ENCODE results near the gene AK8. TPM values are rescaled to one million over a fixed set of nuclear protein-coding genes. Genes with fewer than 3 reads are reported as not detected.

AK8 gene
- total RNA-seq, 6 experiments from 2014 or later: 0.12 TPM; not detected in 4

DNA sequence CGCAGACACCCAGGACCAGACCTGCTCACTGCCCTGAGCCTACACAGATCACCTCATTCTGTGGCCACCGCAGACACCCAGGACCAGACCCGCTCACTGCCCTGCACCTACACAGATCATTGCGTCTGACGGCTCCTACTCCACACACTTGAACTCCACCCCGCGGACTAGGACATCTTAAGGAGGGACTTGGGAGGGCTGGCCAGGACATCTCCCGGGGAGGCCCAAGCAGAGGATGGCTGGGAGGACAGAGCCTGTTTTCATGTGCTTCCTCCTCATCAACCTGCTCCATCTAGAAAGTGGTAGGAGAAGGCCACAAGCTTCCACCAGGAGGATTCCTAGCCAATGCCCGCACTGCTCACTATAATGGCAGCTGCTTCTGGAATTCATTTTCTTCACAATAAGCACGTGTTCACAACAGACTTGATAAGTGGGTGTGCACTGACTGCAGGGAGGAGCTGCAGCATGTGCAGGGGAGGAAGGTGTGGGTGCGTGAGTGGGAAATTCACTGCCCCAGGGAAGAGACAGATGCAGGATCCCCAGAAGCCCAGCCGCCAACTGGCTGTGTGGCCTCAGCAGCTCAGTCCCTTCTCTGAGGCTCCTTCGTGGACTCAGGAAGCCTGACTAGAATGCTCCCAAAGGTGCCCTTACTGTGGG lies 64.8 kb downstream of the AK8 start:
- H3K27me3 ChIP-seq: no peaks in the 10 kb centered on the region
- DNase-seq (peak in 1 of 3 donors; percentile 33), ATAC-seq (no peak)
- H3K9me3 ChIP-seq: no peaks in the 10 kb centered on the region
- no peaks in the 10 kb centered on the region for H3K36me3 ChIP-seq
- no peaks in the 10 kb centered on the region for H3K4me1 ChIP-seq
- 78% methylated on average over 3 of the region's 13 CpGs for WGBS (ENCODE audit: insufficient coverage, low coverage, low lambda C conversion rate, missing lambda C conversion rate)
- no peak overlapping the region for H3K4me3 ChIP-seq
- TF ChIP-seq POLR2A (IDR thresholded peaks at IDR 0.05): no peak
- TF ChIP-seq, protein P1, sequence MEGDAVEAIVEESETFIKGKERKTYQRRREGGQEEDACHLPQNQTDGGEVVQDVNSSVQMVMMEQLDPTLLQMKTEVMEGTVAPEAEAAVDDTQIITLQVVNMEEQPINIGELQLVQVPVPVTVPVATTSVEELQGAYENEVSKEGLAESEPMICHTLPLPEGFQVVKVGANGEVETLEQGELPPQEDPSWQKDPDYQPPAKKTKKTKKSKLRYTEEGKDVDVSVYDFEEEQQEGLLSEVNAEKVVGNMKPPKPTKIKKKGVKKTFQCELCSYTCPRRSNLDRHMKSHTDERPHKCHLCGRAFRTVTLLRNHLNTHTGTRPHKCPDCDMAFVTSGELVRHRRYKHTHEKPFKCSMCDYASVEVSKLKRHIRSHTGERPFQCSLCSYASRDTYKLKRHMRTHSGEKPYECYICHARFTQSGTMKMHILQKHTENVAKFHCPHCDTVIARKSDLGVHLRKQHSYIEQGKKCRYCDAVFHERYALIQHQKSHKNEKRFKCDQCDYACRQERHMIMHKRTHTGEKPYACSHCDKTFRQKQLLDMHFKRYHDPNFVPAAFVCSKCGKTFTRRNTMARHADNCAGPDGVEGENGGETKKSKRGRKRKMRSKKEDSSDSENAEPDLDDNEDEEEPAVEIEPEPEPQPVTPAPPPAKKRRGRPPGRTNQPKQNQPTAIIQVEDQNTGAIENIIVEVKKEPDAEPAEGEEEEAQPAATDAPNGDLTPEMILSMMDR (IDR thresholded peaks at IDR 0.05): no peak
- no peak overlapping the region for H3K27ac ChIP-seq
- intact Hi-C loops (cut with DNase I): no loop called here

DNA sequence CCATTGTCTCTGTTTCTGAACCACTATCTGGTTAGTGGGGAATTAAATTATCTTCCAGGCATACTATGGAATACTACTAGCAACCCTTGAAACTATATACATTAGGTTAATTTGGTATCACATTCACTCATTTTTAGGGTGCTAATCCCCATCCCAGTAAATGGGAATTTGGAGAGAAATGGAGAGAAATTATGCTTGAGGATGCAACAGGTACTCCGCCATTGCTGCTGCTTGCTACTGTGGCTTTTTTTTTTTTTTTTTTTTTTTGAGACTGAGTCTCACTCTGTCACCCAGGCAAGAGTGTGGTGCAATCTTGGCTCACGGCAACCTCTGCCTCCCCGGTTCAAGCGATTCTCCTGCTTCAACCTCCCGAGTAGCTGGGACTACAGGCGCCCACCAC lies 66.1 kb downstream of the AK8 start:
- H3K27ac ChIP-seq: no peak overlapping the region
- H3K27me3 ChIP-seq: no peaks in the 10 kb centered on the region
- intact Hi-C loops (cut with DNase I): no loop called here
- H3K4me1 ChIP-seq: no peaks in the 10 kb centered on the region
- ATAC-seq (no peak), DNase-seq (no peak)
- TF ChIP-seq, protein P1 (IDR thresholded peaks at IDR 0.05): no peak
- no peak for TF ChIP-seq POLR2A (IDR thresholded peaks at IDR 0.05)
- no peaks in the 10 kb centered on the region for H3K36me3 ChIP-seq
- no peak overlapping the region for H3K4me3 ChIP-seq
- WGBS (ENCODE audit: insufficient coverage, low coverage, low lambda C conversion rate, missing lambda C conversion rate): 63% methylated on average over 4 of the region's 6 CpGs
- no peaks in the 10 kb centered on the region for H3K9me3 ChIP-seq

GRCh38 chr9:132810314-132810713 lies 67.8 kb downstream of the AK8 start:
- no peak overlapping the region for H3K27ac ChIP-seq
- no peaks in the 10 kb centered on the region for H3K9me3 ChIP-seq
- H3K36me3 ChIP-seq: no peaks in the 10 kb centered on the region
- H3K4me1 ChIP-seq: no peaks in the 10 kb centered on the region
- H3K27me3 ChIP-seq: no peaks in the 10 kb centered on the region
- H3K4me3 ChIP-seq: no peak overlapping the region
- WGBS (ENCODE audit: insufficient coverage, low coverage, low lambda C conversion rate, missing lambda C conversion rate): 51% methylated on average over 11 of the region's 11 CpGs
- DNase-seq (no peak), ATAC-seq (no peak)
- no peak for TF ChIP-seq POLR2A (IDR thresholded peaks at IDR 0.05)
- TF ChIP-seq, protein P1 (IDR thresholded peaks at IDR 0.05): no peak
- intact Hi-C loops (cut with DNase I): no loop called here

- no peaks in the 10 kb centered on the region for H3K4me1 ChIP-seq
- DNase-seq: peak in 1 of 3 donors; percentile 13
- TF ChIP-seq, protein P1 (IDR thresholded peaks at IDR 0.05): no peak
- no peak for TF ChIP-seq POLR2A (IDR thresholded peaks at IDR 0.05)
- no peaks in the 10 kb centered on the region for H3K9me3 ChIP-seq
- intact Hi-C loops (cut with DNase I): no loop called here
- WGBS (ENCODE audit: insufficient coverage, low coverage, low lambda C conversion rate, missing lambda C conversion rate): 51% methylated on average over 8 of the region's 11 CpGs
- H3K27ac ChIP-seq: no peak overlapping the region
- no peak for ATAC-seq
- H3K27me3 ChIP-seq: no peaks in the 10 kb centered on the region
- no peaks in the 10 kb centered on the region for H3K36me3 ChIP-seq
- no peak overlapping the region for H3K4me3 ChIP-seq
These were observed 68.3 kb downstream of the AK8 start for GRCh38 chr9:132809677-132810271.

Measured in right lobe of liver (tissue), 6 donors.